ES-I3 (cell line): ENCODE data around the gene JAKMIP2.

ENCODE experiments used
- H3K36me3 ChIP-seq: 2 replicates; pipeline ENCODE4 v1.6.1; 2013; ENCODE audit warnings: mild to moderate bottlenecking, low read length, control low read depth, moderate library complexity; ENCODE audit not compliant: insufficient read depth
- H3K4me1 ChIP-seq: 2 replicates; pipeline ENCODE4 v1.6.1; 2013; ENCODE audit warnings: mild to moderate bottlenecking, control low read depth, low read length; ENCODE audit not compliant: insufficient read depth
- H3K9ac ChIP-seq: 2 replicates; pipeline ENCODE4 v1.6.1; 2013; ENCODE audit warnings: low read depth, mild to moderate bottlenecking, low read length, moderate library complexity
- H3K9me3 ChIP-seq: 2 replicates; pipeline ENCODE4 v1.6.1; 2013; ENCODE audit warnings: mild to moderate bottlenecking, low read length, moderate library complexity; ENCODE audit not compliant: control insufficient read depth, insufficient read depth

JAKMIP2 gene

GRCh38 chr5:147688656-147689356 lies 93.7 kb downstream of the JAKMIP2 start:
- no peaks in the 10 kb centered on the region for H3K36me3 ChIP-seq
- H3K9ac ChIP-seq, result no peak overlapping the region
- peaks cover 8% of the 10 kb centered on the region; the same call in 1 of the 2 replicates for H3K4me1 ChIP-seq
- no peaks in the 10 kb centered on the region for H3K9me3 ChIP-seq

- Histone ChIP-seq H3K9me3 (no peaks in the 10 kb centered on the region), H3K4me1 (peaks cover 8% of the 10 kb centered on the region; the same call in 1 of the 2 replicates), H3K36me3 (no peaks in the 10 kb centered on the region), H3K9ac (no peak overlapping the region)
Observed at GRCh38 chr5:147687118-147687517, 95.4 kb downstream of the JAKMIP2 start.

GRCh38 chr5:147686421-147686820 lies 96.1 kb downstream of the JAKMIP2 start:
- no peaks in the 10 kb centered on the region for H3K9me3 ChIP-seq
- peaks cover 8% of the 10 kb centered on the region; the same call in 1 of the 2 replicates for H3K4me1 ChIP-seq
- H3K9ac ChIP-seq, result no peak overlapping the region
- no peaks in the 10 kb centered on the region for H3K36me3 ChIP-seq

- H3K4me1 ChIP-seq, result peaks cover 4% of the 10 kb centered on the region; the same call in 1 of the 2 replicates
- no peak overlapping the region for H3K9ac ChIP-seq
- H3K36me3 ChIP-seq, result no peaks in the 10 kb centered on the region
- no peaks in the 10 kb centered on the region for H3K9me3 ChIP-seq
Observed at GRCh38 chr5:147685993-147686392, 96.5 kb downstream of the JAKMIP2 start.

GRCh38 chr5:147675168-147675567 lies 107.4 kb downstream of the JAKMIP2 start:
- no peaks in the 10 kb centered on the region for H3K9me3 ChIP-seq
- H3K9ac ChIP-seq, result no peak overlapping the region
- H3K4me1 ChIP-seq, result no peaks in the 10 kb centered on the region
- 0 out of 2 replicates have a peak, but pooled peaks cover 3% of the 10 kb centered on the region for H3K36me3 ChIP-seq

- Histone ChIP-seq H3K9ac (no peak overlapping the region), H3K36me3 (0 out of 2 replicates have a peak, but pooled peaks cover 3% of the 10 kb centered on the region), H3K9me3 (no peaks in the 10 kb centered on the region), H3K4me1 (no peaks in the 10 kb centered on the region)
Observed at GRCh38 chr5:147674411-147674810, 108.1 kb downstream of the JAKMIP2 start.

GRCh38 chr5:147673791-147674190 lies 108.7 kb downstream of the JAKMIP2 start:
- Histone ChIP-seq H3K9me3 (no peaks in the 10 kb centered on the region), H3K4me1 (no peaks in the 10 kb centered on the region), H3K9ac (no peak overlapping the region), H3K36me3 (0 out of 2 replicates have a peak, but pooled peaks cover 3% of the 10 kb centered on the region)

GRCh38 chr5:147673266-147673665 lies 109.3 kb downstream of the JAKMIP2 start:
- peaks cover 3% of the 10 kb centered on the region; the same call in 1 of the 2 replicates for H3K4me1 ChIP-seq
- H3K9me3 ChIP-seq, result no peaks in the 10 kb centered on the region
- no peak overlapping the region for H3K9ac ChIP-seq
- 0 out of 2 replicates have a peak, but pooled peaks cover 3% of the 10 kb centered on the region for H3K36me3 ChIP-seq

- H3K9ac ChIP-seq, result no peak overlapping the region
- H3K36me3 ChIP-seq, result 0 out of 2 replicates have a peak, but pooled peaks cover 3% of the 10 kb centered on the region
- H3K4me1 ChIP-seq, result peaks cover 7% of the 10 kb centered on the region; the same call in 1 of the 2 replicates
- H3K9me3 ChIP-seq, result no peaks in the 10 kb centered on the region
Observed at GRCh38 chr5:147671365-147671764, 111.2 kb downstream of the JAKMIP2 start.

GRCh38 chr5:147670815-147671214 lies 111.7 kb downstream of the JAKMIP2 start:
- Histone ChIP-seq H3K36me3 (0 out of 2 replicates have a peak, but pooled peaks cover 3% of the 10 kb centered on the region), H3K9me3 (no peaks in the 10 kb centered on the region), H3K4me1 (peaks cover 7% of the 10 kb centered on the region; the same call in 1 of the 2 replicates), H3K9ac (no peak overlapping the region)

GRCh38 chr5:147669169-147669869 lies 113.2 kb downstream of the JAKMIP2 start:
- no peaks in the 10 kb centered on the region for H3K9me3 ChIP-seq
- H3K9ac ChIP-seq, result no peak overlapping the region
- peaks cover 7% of the 10 kb centered on the region; the same call in 1 of the 2 replicates for H3K4me1 ChIP-seq
- H3K36me3 ChIP-seq, result 0 out of 2 replicates have a peak, but pooled peaks cover 3% of the 10 kb centered on the region

- Histone ChIP-seq H3K36me3 (0 out of 2 replicates have a peak, but pooled peaks cover 3% of the 10 kb centered on the region), H3K4me1 (peaks cover 7% of the 10 kb centered on the region; the same call in 1 of the 2 replicates), H3K9me3 (no peaks in the 10 kb centered on the region), H3K9ac (no peak overlapping the region)
Observed at GRCh38 chr5:147668385-147668784, 114.1 kb downstream of the JAKMIP2 start.

GRCh38 chr5:147667363-147667762 lies 115.2 kb downstream of the JAKMIP2 start:
- 0 out of 2 replicates have a peak, but pooled peaks cover 3% of the 10 kb centered on the region for H3K36me3 ChIP-seq
- no peaks in the 10 kb centered on the region for H3K9me3 ChIP-seq
- H3K4me1 ChIP-seq, result peaks cover 7% of the 10 kb centered on the region; the same call in 1 of the 2 replicates
- no peak overlapping the region for H3K9ac ChIP-seq

- Histone ChIP-seq H3K4me1 (peaks cover 7% of the 10 kb centered on the region; the same call in 1 of the 2 replicates), H3K9ac (no peak overlapping the region), H3K36me3 (0 out of 2 replicates have a peak, but pooled peaks cover 3% of the 10 kb centered on the region), H3K9me3 (no peaks in the 10 kb centered on the region)
Observed at GRCh38 chr5:147666419-147666818, 116.1 kb downstream of the JAKMIP2 start.
